ENCODE measurements around the gene RRAS. TPM values are rescaled to one million over a fixed set of nuclear protein-coding genes. Genes with fewer than 3 reads are reported as not detected.
A peak's percentile ranks its signal among the peaks of the same experiment; 100 is the strongest.

Gene RRAS
- polyA plus RNA-seq, 1 donor from 2014 or later: not detected

DNA sequence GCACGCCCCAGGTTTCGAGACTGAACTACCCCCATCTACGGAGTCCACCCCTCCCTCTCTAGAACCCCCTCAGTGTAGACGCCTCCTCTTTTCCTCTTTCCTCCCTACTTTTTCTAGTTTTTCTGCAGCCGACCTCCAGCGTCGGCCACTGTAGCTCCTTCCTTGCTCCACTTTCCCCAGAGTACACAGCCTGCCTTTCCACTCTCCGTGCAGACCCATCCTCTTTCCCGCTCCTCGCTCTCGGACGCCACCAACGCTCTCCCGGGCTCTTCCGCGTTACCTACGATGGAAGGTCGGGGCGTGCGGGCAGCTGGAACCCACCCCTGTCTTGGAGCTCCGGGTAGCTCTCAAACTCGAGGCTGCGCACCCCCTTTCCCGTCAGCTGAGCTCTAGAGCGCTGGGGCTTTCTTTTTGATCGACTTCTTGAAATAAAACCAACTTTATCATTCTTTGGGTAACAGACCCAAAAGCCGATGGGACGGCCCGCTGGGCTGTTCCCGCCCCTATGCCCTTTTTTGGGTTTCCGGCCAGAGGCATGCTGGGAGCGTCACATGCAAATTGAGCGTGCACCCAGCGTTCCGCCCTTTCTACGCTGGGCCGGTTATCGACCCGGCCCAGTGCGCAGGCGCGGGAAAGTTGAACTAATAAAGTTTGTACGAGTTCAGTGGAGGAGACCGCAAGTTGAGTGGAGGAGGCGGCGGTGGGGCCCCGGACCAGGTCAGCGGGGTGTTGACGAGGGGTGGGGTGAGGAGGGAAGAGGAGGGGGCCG lies 25.6 kb upstream of the RRAS start, which contains the start of the genes BCL2L12 and IRF3:
BCL2L12 (plus strand) TSS at position 583 of the 769 bp plus-strand sequence. CDS start 760 bp downstream, outside the sequence.
IRF3 (minus strand) TSS at position 507 of the 769 bp plus-strand sequence. CDS start 1,019 bp downstream, outside the sequence.
- H3F3A ChIP-seq (ENCODE audit: insufficient read depth, low read length, poor library complexity, severe bottlenecking): no peaks in the 10 kb centered on the region
- peak within 1 kb of the TSS; percentile 77 for H3K4me3 ChIP-seq (ENCODE audit: low read length)
- no peaks in the 10 kb centered on the region for H3K9me2 ChIP-seq (ENCODE audit: insufficient read depth, low read length)
- H4K20me1 ChIP-seq (ENCODE audit: insufficient read depth): no peaks in the 10 kb centered on the region
- peak within 1 kb of the TSS; percentile 48 for H3K27ac ChIP-seq (ENCODE audit: low read length)
- no peaks in the 10 kb centered on the region for H3K79me2 ChIP-seq (replicated peaks; ENCODE audit: insufficient read depth, low read length)
- peak within 1 kb of the TSS; percentile 68 for H3K9ac ChIP-seq (ENCODE audit: low read length)
- peak within 1 kb of the TSS; percentile 56 for H2AFZ ChIP-seq (ENCODE audit: low read depth, low read length)
- H3K4me2 ChIP-seq (ENCODE audit: low read length): peak within 1 kb of the TSS; percentile 85
- H3K27me3 ChIP-seq (ENCODE audit: insufficient read depth, low read depth, low read length): no peaks in the 10 kb centered on the region
- TF ChIP-seq TAF1 (IDR thresholded peaks at IDR 0.05; ENCODE audit: low read depth): peak; percentile 43
- peak; percentile 62 for TF ChIP-seq MXI1 (conservative IDR thresholded peaks at IDR 0.05; ENCODE audit: poor library complexity, severe bottlenecking)
- no peak for TF ChIP-seq RAD21 (conservative IDR thresholded peaks at IDR 0.05)
- TF ChIP-seq SMC3 (conservative IDR thresholded peaks at IDR 0.05; ENCODE audit: poor library complexity): no peak
- no peak for TF ChIP-seq EZH2 (IDR thresholded peaks at IDR 0.05; ENCODE audit: borderline replicate concordance, insufficient read depth, low read length, poor library complexity, severe bottlenecking)
- TF ChIP-seq, protein P1, sequence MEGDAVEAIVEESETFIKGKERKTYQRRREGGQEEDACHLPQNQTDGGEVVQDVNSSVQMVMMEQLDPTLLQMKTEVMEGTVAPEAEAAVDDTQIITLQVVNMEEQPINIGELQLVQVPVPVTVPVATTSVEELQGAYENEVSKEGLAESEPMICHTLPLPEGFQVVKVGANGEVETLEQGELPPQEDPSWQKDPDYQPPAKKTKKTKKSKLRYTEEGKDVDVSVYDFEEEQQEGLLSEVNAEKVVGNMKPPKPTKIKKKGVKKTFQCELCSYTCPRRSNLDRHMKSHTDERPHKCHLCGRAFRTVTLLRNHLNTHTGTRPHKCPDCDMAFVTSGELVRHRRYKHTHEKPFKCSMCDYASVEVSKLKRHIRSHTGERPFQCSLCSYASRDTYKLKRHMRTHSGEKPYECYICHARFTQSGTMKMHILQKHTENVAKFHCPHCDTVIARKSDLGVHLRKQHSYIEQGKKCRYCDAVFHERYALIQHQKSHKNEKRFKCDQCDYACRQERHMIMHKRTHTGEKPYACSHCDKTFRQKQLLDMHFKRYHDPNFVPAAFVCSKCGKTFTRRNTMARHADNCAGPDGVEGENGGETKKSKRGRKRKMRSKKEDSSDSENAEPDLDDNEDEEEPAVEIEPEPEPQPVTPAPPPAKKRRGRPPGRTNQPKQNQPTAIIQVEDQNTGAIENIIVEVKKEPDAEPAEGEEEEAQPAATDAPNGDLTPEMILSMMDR (IDR thresholded peaks at IDR 0.05; ENCODE audit: poor library complexity, severe bottlenecking): no peak
- no peak for TF ChIP-seq EP300 (conservative IDR thresholded peaks at IDR 0.05; ENCODE audit: poor library complexity, severe bottlenecking)
- no peak for TF ChIP-seq POLR2AphosphoS5 (IDR thresholded peaks at IDR 0.05)
- TF ChIP-seq, protein P2, sequence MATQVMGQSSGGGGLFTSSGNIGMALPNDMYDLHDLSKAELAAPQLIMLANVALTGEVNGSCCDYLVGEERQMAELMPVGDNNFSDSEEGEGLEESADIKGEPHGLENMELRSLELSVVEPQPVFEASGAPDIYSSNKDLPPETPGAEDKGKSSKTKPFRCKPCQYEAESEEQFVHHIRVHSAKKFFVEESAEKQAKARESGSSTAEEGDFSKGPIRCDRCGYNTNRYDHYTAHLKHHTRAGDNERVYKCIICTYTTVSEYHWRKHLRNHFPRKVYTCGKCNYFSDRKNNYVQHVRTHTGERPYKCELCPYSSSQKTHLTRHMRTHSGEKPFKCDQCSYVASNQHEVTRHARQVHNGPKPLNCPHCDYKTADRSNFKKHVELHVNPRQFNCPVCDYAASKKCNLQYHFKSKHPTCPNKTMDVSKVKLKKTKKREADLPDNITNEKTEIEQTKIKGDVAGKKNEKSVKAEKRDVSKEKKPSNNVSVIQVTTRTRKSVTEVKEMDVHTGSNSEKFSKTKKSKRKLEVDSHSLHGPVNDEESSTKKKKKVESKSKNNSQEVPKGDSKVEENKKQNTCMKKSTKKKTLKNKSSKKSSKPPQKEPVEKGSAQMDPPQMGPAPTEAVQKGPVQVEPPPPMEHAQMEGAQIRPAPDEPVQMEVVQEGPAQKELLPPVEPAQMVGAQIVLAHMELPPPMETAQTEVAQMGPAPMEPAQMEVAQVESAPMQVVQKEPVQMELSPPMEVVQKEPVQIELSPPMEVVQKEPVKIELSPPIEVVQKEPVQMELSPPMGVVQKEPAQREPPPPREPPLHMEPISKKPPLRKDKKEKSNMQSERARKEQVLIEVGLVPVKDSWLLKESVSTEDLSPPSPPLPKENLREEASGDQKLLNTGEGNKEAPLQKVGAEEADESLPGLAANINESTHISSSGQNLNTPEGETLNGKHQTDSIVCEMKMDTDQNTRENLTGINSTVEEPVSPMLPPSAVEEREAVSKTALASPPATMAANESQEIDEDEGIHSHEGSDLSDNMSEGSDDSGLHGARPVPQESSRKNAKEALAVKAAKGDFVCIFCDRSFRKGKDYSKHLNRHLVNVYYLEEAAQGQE (IDR thresholded peaks at IDR 0.05; ENCODE audit: borderline replicate concordance): no peak
- no peaks in the 10 kb centered on the region for H3K9me3 ChIP-seq (ENCODE audit: low read length)
- no peaks in the 10 kb centered on the region for H3K36me3 ChIP-seq (ENCODE audit: insufficient read depth, low read length)

DNA sequence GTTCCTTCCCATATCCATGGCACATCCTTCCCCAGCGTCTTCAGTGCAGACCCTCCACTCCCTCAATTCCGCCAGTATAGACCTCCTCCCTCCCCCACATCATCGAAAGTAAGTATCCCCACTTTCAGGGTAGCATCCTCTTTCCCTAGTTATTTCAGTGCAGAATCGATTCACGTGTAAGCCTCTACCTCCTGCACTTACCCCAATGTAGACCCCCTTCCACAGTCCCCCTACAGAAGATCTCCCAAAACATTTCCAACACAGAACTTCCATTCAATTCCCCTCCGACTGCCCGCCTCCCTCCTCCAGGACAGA lies 25.1 kb upstream of the RRAS start:
- Histone ChIP-seq H3K9me2 (ENCODE audit: insufficient read depth, low read length) (no peaks in the 10 kb centered on the region), H3K4me2 (ENCODE audit: low read length) (peak overlapping the region; percentile 85), H3K4me3 (ENCODE audit: low read length) (peak overlapping the region; percentile 77), H3K79me2 (replicated peaks; ENCODE audit: insufficient read depth, low read length) (no peaks in the 10 kb centered on the region), H3K9ac (ENCODE audit: low read length) (peak overlapping the region; percentile 68), H3K27me3 (ENCODE audit: insufficient read depth, low read depth, low read length) (no peaks in the 10 kb centered on the region), H2AFZ (ENCODE audit: low read depth, low read length) (peak overlapping the region; percentile 56), H3K27ac (ENCODE audit: low read length) (peak overlapping the region; percentile 48), H3K36me3 (ENCODE audit: insufficient read depth, low read length) (no peaks in the 10 kb centered on the region), H3F3A (ENCODE audit: insufficient read depth, low read length, poor library complexity, severe bottlenecking) (no peaks in the 10 kb centered on the region), H3K9me3 (ENCODE audit: low read length) (no peaks in the 10 kb centered on the region), H4K20me1 (ENCODE audit: insufficient read depth) (no peaks in the 10 kb centered on the region)
- TF ChIP-seq EP300 (conservative IDR thresholded peaks at IDR 0.05; ENCODE audit: poor library complexity, severe bottlenecking) (no peak), EZH2 (IDR thresholded peaks at IDR 0.05; ENCODE audit: borderline replicate concordance, insufficient read depth, low read length, poor library complexity, severe bottlenecking) (no peak), TAF1 (IDR thresholded peaks at IDR 0.05; ENCODE audit: low read depth) (no peak), POLR2AphosphoS5 (IDR thresholded peaks at IDR 0.05) (no peak), RAD21 (conservative IDR thresholded peaks at IDR 0.05) (no peak), MXI1 (conservative IDR thresholded peaks at IDR 0.05; ENCODE audit: poor library complexity, severe bottlenecking) (no peak), SMC3 (conservative IDR thresholded peaks at IDR 0.05; ENCODE audit: poor library complexity) (no peak)
- TF ChIP-seq, protein P1 (IDR thresholded peaks at IDR 0.05; ENCODE audit: poor library complexity, severe bottlenecking): no peak
- TF ChIP-seq, protein P2 (IDR thresholded peaks at IDR 0.05; ENCODE audit: borderline replicate concordance): no peak

Measured in neural cell (in vitro differentiated cells).